Right atrium auricular region (tissue), 2 donors: ENCODE data around the gene DAGLA. TPM values are rescaled to one million over a fixed set of nuclear protein-coding genes. Genes with fewer than 3 reads are reported as not detected.

Source experiments
- DNase-seq: peaks from one replicate; pipeline ENCODE4 v3.0.0-alpha.2; 2019; ENCODE audit warnings: low spot score
- H3K27ac ChIP-seq, 2 donors: fragments of 200-600 bp; sonication (generic); 1 replicate in 1 of 2; 2 replicates in 1 of 2; pipeline ENCODE4 v1.5.1; 2016 to 2019
- H3K27me3 ChIP-seq, 2 donors: fragments of 200-600 bp; sonication (generic); one replicate each; pipeline versions ENCODE4 v1.5.1 to v1.6.0; 2017 to 2019
- H3K36me3 ChIP-seq: fragments of 200-600 bp; sonication (generic); one replicate; pipeline ENCODE4 v1.5.1; 2016
- H3K4me1 ChIP-seq, 2 donors: fragments of 200-600 bp; sonication (generic); one replicate each; pipeline versions ENCODE4 v1.5.1 to v1.6.0; 2017 to 2019
- H3K4me3 ChIP-seq, 2 donors: fragments of 200-600 bp; sonication (generic); 1 replicate in 1 of 2; 2 replicates in 1 of 2; pipeline ENCODE4 v1.5.1; 2017 to 2019; ENCODE audit warnings: mild to moderate bottlenecking in 1 of 2, moderate library complexity in 1 of 2
- H3K9me3 ChIP-seq, 2 donors: fragments of 200-600 bp; sonication (generic); one replicate each; pipeline ENCODE4 v1.5.1; 2019
- total RNA-seq, 2 donors: library from RNA; depleted of rRNA; stranded (reverse); fragments of >200 nt; gene quantifications; one replicate each; pipeline ENCODE4 v1.1.0, GENCODE V29; 2016
- TF ChIP-seq, protein P1 (sequence below), 2 donors: fragments of 200-600 bp; sonication (generic); IDR thresholded peaks; one replicate each; pipeline ENCODE4 v1.5.1; 2019; ENCODE audit warnings: antibody characterized with exemption in 2 of 2

Gene DAGLA
- total RNA-seq, 2 donors from 2014 or later = 3.9 to 5.7 TPM

GRCh38 chr11:61762798-61763197 lies 82.6 kb downstream of the DAGLA start:
- TF ChIP-seq, protein P1, sequence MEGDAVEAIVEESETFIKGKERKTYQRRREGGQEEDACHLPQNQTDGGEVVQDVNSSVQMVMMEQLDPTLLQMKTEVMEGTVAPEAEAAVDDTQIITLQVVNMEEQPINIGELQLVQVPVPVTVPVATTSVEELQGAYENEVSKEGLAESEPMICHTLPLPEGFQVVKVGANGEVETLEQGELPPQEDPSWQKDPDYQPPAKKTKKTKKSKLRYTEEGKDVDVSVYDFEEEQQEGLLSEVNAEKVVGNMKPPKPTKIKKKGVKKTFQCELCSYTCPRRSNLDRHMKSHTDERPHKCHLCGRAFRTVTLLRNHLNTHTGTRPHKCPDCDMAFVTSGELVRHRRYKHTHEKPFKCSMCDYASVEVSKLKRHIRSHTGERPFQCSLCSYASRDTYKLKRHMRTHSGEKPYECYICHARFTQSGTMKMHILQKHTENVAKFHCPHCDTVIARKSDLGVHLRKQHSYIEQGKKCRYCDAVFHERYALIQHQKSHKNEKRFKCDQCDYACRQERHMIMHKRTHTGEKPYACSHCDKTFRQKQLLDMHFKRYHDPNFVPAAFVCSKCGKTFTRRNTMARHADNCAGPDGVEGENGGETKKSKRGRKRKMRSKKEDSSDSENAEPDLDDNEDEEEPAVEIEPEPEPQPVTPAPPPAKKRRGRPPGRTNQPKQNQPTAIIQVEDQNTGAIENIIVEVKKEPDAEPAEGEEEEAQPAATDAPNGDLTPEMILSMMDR (IDR thresholded peaks at IDR 0.05) = no peak
- no peaks in the 10 kb centered on the region for H3K27me3 ChIP-seq
- no peak overlapping the region for H3K4me3 ChIP-seq
- DNase-seq = no peak
- no peaks in the 10 kb centered on the region for H3K9me3 ChIP-seq
- no peak overlapping the region for H3K27ac ChIP-seq
- no peaks in the 10 kb centered on the region for H3K36me3 ChIP-seq
- H3K4me1 ChIP-seq = no peaks in the 10 kb centered on the region

- Histone ChIP-seq H3K4me3 (no peak overlapping the region), H3K9me3 (no peaks in the 10 kb centered on the region), H3K36me3 (no peaks in the 10 kb centered on the region), H3K27ac (no peak overlapping the region), H3K27me3 (no peaks in the 10 kb centered on the region), H3K4me1 (no peaks in the 10 kb centered on the region)
- DNase-seq = no peak
- TF ChIP-seq, protein P1 (IDR thresholded peaks at IDR 0.05) = no peak
Observed at GRCh38 chr11:61763930-61764605, 83.9 kb downstream of the DAGLA start.

DNA sequence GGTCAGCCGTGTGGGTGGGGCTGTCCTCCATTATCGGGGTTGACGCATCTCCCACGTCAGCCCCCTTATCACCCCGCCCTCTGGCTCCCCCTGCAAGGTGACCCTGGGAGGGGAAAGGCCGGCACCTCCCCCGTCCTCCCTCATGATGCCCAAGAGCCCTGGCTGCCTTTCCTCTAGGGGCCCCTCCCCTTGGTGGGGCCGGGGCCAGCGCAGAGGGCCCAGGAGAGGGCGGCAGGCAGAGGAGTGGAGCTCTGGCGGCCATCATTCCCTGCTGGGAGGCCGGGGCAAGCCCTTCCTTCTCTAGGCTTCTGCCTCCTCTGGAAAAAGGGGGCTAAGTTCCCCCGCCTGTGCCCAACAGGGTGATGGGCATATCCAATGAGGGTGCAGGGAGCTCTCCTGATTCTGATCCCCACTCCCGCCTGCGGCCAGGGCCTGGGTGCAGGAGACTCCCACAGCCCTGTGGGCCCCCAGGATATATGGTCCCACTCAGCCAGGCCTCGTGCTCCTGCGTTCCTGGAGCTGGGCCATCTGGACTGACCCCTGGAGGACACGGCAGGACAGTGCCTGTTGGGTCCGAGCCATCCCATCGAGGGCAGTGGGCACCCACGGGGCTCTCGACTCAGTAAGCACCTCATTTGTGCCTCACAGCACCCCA lies 84.5 kb downstream of the DAGLA start:
- Histone ChIP-seq H3K4me3 (no peak overlapping the region), H3K4me1 (no peaks in the 10 kb centered on the region), H3K9me3 (no peaks in the 10 kb centered on the region), H3K27me3 (no peaks in the 10 kb centered on the region), H3K27ac (no peak overlapping the region), H3K36me3 (no peaks in the 10 kb centered on the region)
- DNase-seq = no peak
- TF ChIP-seq, protein P1 (IDR thresholded peaks at IDR 0.05) = no peak

DNA sequence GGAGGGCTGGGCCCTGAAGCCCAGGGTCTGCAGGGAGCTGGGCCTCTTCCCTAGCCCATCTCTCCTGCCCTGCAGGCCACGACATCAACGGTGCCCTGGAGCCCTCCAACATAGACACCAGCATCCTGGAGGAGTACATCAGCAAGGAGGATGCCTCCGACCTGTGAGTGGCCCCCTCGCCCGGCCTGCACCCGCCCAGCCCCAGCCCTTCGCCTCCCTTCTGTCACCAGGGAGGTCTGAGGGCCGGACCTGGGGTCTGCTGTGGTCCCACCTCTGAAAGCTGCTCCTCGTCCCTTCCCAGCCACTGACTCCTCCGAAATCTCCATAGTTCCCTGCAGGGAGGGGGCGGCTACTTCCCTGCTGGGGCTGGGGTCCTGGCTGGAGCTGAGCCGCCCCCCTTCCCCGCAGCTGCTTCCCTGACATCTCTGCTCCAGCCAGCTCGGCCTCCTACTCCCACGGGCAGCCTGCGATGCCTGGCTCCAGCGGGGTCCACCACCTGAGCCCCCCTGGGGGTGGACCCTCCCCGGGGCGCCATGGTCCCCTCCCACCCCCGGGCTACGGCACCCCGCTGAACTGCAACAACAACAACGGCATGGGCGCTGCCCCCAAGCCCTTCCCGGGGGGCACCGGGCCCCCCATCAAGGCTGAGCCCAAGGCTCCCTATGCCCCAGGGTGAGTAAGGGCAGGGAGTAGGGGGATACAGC lies 85.5 kb downstream of the DAGLA start:
- no peaks in the 10 kb centered on the region for H3K36me3 ChIP-seq
- H3K4me1 ChIP-seq = no peaks in the 10 kb centered on the region
- TF ChIP-seq, protein P1 (IDR thresholded peaks at IDR 0.05) = no peak
- DNase-seq = no peak
- H3K27ac ChIP-seq = no peak overlapping the region
- no peak overlapping the region for H3K4me3 ChIP-seq
- H3K9me3 ChIP-seq = no peaks in the 10 kb centered on the region
- no peaks in the 10 kb centered on the region for H3K27me3 ChIP-seq

GRCh38 chr11:61766353-61766841 lies 86.2 kb downstream of the DAGLA start:
- Histone ChIP-seq H3K9me3 (no peaks in the 10 kb centered on the region), H3K4me3 (no peak overlapping the region), H3K27ac (no peak overlapping the region), H3K4me1 (no peaks in the 10 kb centered on the region), H3K36me3 (no peaks in the 10 kb centered on the region), H3K27me3 (no peaks in the 10 kb centered on the region)
- no peak for DNase-seq
- TF ChIP-seq, protein P1 (IDR thresholded peaks at IDR 0.05) = no peak
